ENCODE measurements around the gene CERS2.

GRCh38 chr1:151013518-151013917 is 38.9 kb upstream of the CERS2 start:
- TF ChIP-seq EP300 (IDR thresholded peaks at IDR 0.05; ENCODE audit: low read depth) = no peak
- TF ChIP-seq, protein P1, sequence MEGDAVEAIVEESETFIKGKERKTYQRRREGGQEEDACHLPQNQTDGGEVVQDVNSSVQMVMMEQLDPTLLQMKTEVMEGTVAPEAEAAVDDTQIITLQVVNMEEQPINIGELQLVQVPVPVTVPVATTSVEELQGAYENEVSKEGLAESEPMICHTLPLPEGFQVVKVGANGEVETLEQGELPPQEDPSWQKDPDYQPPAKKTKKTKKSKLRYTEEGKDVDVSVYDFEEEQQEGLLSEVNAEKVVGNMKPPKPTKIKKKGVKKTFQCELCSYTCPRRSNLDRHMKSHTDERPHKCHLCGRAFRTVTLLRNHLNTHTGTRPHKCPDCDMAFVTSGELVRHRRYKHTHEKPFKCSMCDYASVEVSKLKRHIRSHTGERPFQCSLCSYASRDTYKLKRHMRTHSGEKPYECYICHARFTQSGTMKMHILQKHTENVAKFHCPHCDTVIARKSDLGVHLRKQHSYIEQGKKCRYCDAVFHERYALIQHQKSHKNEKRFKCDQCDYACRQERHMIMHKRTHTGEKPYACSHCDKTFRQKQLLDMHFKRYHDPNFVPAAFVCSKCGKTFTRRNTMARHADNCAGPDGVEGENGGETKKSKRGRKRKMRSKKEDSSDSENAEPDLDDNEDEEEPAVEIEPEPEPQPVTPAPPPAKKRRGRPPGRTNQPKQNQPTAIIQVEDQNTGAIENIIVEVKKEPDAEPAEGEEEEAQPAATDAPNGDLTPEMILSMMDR (IDR thresholded peaks at IDR 0.05) = no peak

Measured in transverse colon (tissue), 3 donors.